Suprapubic skin (tissue), 3 donors: Measurements from ENCODE around the gene LRIT2.

Source experiments
- CTCF ChIP-seq, 2 donors: fragments of 200-600 bp in 1 of 2; fragments of 450-650 bp in 1 of 2; sonication (generic) in 1 of 2; IDR thresholded peaks; one replicate each; pipeline ENCODE4 v1.5.1; 2016 to 2019; ENCODE audit warnings: antibody characterized with exemption in 2 of 2, mild to moderate bottlenecking in 1 of 2, moderate library complexity in 1 of 2
- POLR2AphosphoS5 ChIP-seq, 3 donors: sonication (generic); formaldehyde crosslinking; IDR thresholded peaks; one replicate each; pipeline ENCODE4 v1.6.1; 2017; ENCODE audit warnings: antibody characterized with exemption in 3 of 3

- TF ChIP-seq POLR2AphosphoS5 (IDR thresholded peaks at IDR 0.05): no peak
- TF ChIP-seq CTCF (IDR thresholded peaks at IDR 0.05): no peak
Measured at GRCh38 chr10:84201244-84201606, 24.1 kb downstream of the LRIT2 start.
